GM18505 (cell line): ENCODE measurements around the gene TPSB2.
"Not testable (repeated sequence)": the region's sequence is repeated elsewhere in the genome, so short reads cannot be mapped to it uniquely, and the experiment has no call there.

Experiments used
- ATAC-seq: cut with Tn5 transposase; IDR thresholded peaks from one replicate; pipeline ENCODE4 v1.9.1; 2021; ENCODE audit not compliant: unreplicated experiment
- POLR2A ChIP-seq: IDR thresholded peaks from 4 replicates; pipeline ENCODE4 v1.6.1; 2011; ENCODE audit warnings: borderline replicate concordance; ENCODE audit not compliant: insufficient read depth, insufficient read length; ENCODE audit errors: extremely low read depth

The TPSB2 gene

DNA sequence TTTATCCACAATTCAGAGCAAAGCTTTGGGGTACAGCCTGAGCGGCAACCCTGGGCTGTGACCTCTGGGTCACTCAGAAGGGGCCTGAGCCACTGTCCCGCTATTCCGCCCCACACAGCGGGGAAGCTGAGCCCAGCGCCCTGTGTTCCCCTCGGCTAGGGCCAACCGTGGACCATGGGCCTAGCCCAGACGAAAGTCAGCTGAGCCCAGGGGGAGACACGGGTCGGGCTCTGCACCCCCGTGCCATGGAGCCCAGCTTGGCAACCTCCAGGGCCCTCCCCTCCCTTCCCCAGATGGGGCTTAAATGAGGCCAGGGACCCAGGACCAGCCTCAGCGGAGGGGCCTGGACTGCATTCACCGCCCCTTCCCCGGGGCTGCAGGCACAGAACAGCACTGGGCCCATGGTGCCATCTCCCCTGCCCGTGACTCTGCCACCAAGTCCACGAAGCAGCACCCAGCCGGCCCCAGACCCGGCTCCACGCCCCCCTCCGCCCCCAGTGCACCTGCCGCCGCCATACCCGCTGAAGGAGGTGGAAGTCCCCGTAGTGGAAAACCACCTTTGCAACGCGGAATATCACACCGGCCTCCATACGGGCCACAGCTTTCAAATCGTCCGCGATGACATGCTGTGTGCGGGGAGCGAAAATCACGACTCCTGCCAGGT is 27.7 kb upstream of the TPSB2 start:
- no peak for TF ChIP-seq POLR2A
- ATAC-seq: no peak

DNA sequence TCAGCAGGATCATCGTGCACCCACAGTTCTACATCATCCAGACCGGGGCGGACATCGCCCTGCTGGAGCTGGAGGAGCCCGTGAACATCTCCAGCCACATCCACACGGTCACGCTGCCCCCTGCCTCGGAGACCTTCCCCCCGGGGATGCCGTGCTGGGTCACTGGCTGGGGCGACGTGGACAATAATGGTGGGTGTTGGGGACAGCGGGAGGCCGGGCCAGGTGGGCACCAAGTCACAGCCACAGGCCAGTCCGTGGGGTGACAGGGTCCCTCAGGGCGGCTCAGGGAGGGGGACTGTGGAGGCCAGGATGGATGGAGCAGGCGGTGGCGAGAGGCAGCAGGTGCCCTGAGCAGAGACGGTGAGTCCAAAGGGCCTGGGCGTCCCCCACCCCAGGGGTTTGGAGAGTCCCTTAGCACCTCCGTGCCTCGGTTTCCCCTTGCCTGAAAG is 26.9 kb upstream of the TPSB2 start:
- no peak for ATAC-seq
- TF ChIP-seq POLR2A: no peak

DNA sequence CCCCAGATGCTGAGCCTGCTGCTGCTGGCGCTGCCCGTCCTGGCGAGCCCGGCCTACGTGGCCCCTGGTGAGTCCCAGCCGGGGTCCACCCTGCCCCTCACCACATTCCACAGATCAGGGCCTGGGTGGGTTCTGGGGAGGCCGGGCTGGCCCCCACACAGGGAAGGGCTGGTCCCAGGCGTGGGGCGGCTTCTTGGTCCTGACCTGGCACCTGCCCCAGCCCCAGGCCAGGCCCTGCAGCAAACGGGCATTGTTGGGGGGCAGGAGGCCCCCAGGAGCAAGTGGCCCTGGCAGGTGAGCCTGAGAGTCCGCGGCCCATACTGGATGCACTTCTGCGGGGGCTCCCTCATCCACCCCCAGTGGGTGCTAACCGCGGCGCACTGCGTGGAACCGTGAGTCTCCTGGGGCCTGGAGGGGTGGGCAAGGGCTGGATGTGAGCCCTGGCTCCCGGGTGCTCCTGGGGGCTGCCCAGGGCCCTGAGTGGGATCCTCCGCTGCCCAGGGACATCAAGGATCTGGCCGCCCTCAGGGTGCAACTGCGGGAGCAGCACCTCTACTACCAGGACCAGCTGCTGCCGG is 26.4 kb upstream of the TPSB2 start:
- ATAC-seq: not testable (repeated sequence)

DNA sequence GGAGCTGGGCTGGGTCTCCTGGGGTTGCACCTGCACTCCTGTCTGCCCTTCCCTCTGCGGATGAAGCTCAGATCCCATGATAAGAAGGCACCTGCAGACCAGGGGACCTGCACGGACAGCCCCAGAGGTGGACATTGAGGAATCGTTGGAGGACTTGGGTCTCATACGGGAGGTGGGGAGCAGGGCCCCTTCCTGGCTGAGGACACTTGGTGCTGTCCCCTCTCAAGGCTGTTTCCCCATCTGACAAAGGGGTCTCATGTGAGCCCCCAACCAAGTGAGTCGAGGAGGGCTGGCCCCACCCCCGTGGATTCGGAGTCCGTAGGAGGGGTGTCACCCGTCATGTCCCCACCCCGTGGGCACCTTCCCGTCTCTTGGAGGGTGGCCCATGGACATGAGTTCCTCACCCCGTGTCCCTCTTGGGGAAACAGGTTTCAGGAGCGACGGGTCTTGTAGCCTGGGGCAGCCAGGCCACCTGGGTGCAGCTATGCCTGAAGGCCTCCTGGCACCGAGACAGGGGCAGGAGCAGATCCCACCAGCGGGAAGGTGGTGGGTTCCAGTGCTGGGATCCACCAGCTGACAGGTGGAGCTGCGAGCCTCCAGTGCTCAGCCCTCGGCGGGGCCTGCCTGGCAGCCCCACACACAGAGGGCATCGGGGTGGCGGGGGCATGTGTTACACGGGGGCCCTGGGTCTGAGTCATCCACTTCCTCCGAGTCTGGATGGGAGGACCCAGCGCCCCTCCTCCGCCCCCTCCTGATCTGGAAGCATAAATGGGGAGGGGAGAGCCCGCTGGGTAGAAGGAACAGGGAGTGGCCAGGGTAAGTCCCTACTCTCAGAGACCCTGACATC is 25.5 kb upstream of the TPSB2 start, which contains the start of gene TPSD1:
Gene TPSD1, plus strand, starts transcription at position 794 of the 847 bp plus-strand sequence. CDS start 212 bp downstream, outside the sequence.
- not testable (repeated sequence) for ATAC-seq

DNA sequence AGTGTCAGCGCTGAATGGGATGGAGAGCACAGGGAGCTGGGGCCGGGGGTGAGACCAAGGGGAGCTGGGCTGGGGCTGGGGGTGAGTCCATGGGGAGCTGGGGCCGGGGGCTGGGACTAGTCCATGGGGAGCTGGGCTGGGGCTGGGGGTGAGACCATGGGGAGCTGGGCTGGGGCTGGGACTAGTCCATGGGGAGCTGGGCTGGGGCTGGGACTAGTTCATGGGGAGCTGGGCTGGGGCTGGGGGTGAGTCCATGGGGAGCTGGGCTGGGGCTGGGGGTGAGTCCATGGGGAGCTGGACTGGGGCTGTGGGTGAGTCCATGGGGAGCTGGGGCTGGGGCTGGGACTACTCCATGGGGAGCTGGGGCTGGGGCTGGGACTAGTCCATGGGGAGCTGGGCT is 24.8 kb upstream of the TPSB2 start:
- ATAC-seq: not testable (repeated sequence)

DNA sequence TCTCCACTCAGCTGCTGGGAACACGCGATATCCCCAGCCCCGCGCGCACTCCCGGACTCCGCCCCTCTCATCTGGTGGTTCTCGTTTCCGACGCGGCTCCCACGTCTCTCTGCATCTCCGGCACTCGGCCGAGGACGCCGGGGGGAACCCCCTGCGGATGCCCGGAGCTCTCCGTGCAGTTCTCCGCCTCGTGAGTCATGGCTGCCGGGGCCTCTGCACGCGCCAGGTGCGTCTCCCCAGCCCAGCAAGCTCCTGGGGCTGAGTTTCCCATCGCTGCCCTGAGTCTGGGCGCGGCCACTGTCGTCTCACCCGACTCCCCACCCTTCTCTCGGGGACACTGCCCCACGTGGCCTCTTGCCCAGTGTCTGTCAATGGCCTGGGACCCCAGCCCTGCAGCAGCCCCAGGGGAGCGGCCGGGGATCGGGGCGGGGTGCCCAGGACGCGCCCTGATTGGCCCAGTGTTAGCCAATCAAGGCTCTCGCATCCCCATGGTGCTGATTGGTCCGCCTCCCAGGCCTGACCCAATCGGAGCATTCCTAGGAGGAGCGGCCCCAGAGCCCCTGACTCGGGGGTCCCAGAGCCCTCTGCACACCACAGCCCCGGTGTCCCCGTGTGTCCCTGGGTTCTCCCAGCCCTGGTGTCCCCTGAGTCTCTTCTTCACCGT is 23.8 kb upstream of the TPSB2 start:
- not testable (repeated sequence) for ATAC-seq

DNA sequence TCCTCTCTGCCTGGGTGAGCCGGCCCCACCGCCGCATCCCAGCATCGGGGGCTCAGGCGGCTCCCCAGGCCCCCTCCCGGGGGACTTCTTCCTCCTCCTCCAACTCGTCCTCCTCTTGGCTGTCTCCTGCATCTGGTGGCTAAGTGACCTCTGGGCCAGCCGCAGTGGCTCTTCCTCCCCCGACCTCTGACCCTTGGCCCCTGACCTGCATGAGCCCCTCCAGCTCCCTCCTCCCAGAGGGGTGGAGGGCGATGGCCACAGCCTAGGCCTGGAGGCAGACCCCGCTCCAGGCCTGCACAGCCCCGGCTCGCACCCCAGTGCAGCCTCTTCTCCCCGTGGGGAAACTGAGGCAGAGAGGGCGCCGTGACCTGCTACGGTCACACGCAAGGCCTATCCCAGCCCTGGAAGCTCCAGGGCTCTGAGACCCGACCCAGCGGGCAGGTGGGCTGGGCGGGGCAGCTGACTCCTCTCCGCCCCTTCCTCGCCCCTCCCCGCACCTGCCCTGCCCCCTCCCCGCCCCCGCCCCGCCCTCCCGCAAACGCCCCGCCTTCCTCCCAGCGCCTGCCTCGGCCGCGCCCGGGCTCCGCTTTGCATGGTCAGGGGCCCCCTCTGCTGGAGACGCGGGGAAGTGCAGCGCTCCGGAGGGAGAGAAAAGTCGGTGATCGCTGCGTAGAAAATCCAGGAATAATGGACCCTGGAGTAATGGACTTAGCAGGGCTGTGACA is 19.2 kb upstream of the TPSB2 start:
- not testable (repeated sequence) for ATAC-seq

DNA sequence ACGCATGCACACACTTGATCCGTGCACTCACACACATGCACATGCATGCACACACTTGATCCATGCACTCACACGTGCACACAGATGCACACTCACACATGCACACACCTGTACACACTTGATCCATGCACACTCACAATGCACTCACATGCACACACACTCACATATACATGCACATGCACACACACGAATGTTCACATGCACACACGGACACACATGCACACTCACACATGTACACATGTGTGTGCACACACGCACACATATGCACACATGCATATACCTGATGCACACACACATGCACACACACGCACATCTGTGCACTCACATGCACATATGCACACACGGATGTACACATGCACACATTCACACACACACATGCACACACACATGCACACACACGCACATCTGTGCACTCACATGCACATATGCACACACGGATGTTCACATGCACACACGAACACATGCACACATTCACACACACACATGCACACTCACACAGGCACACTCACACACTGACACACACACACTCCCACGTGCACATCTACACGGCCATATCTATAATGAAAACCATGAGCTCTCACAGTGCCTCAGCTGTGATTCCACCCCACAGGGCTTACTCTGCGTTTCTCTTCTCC is 18.0 kb upstream of the TPSB2 start:
- ATAC-seq: not testable (repeated sequence)

DNA sequence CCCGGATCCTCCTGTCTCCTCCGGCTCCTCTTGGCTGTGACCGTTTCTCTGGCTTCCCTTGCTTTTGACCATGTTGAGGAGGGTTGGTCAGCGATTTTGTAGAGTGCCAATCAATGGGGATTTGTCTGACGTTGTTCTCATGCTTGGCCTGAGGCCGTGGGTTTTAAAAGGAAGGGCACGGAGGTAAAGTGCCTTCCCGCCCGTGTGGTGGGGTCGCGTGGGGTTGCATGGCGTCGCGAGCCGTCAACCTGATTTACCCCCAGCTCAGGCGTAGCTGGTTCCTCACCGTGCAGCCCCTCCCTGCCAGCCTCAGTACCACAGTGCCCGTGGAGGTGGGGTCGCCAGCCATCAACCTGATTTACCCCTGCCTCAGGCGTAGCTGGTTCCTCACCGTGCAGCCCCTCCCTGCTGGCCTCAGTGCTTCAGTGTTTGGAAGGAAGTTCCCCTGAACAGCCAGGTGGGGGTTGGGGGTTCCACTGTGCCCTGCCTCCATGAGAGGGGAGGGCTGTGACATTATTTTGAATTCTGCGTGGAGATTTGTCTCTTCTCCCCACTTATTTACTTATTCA is 15.6 kb upstream of the TPSB2 start:
- no peak for TF ChIP-seq POLR2A
- ATAC-seq: no peak

DNA sequence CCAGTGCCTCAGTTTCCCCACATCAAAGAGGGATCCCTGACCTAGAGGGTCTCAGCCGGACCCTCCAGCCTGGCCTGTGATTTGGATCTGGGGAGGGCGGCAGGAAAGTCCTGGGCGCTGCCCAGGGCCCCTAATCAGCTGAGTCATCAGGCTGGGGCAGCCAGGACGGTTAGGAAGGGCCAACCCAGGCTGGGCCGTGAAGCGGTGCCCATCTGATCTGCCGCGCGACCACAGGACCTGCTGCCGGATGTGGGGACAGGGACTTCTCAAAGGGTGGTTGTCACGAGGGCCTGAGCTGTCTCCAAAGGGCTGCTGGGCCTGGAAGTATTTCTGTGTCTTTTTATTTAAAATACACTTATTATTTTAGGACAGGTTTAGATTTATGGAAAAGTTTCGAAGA is 14.9 kb upstream of the TPSB2 start:
- TF ChIP-seq POLR2A: no peak
- ATAC-seq: no peak

DNA sequence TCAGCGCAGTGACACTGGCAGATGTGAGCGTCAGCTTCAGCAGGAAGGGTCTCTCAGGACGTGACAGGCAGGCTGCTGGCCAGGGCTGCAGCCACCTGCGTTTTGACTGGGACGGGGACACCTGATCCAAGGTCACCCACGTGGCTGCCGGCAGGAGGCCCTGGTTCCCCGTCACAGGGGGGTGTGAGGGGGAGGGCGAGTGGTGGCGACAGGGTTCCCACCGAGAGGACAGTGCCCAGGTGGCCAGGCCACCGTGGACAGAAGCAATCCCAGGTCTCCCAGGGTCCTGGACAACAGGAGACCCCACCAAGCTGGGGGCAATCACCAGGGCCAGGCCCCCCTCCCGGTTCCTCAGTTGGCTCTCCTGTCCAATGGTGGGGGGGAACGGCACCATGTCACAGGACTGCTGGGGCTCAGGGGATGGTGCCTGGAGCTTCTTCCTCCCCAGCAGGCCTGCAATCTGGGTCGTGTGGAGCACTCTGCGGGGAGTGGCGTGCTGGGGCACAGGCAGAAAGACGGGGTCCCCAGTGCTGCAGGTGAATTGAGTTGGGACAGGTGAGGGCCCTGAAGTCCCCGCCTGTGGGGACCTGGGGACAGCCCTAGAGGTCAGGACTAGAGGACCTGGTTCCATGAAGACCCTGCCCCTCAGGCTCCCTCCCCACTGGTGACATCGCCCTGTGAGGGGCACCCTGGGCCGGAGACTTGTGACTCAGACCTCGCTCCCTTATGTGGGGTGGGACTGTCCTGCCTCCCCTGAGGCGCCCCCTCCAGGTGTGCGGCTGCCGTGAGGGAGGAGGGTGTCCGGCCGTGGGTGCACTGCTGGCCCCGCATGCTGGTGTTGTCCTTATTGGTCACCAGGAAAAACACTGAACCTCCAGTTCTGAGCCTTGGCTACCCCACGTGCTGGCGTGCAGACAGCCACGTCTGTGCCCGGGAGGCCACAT is 14.2 kb upstream of the TPSB2 start:
- ATAC-seq: not testable (repeated sequence)

DNA sequence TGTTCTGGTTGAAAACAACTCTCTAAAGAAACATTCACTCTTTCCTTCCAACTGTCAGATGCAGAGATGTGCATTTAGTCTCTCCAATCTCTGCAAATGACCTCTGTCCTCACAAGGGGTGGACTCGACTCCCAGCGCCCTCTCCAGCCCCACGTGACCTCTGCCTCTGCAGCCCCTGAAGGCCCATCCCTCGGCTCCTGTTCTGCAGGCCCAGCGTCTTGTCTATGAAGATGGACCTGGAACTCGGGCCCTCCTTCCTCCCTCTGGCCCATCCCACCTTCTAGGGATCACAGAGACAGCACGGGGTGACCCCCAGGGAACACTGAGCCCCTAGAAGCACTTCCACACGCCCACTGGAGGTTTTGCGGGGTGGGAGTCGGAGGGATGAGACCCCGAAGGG is 13.4 kb upstream of the TPSB2 start:
- not testable (repeated sequence) for ATAC-seq

DNA sequence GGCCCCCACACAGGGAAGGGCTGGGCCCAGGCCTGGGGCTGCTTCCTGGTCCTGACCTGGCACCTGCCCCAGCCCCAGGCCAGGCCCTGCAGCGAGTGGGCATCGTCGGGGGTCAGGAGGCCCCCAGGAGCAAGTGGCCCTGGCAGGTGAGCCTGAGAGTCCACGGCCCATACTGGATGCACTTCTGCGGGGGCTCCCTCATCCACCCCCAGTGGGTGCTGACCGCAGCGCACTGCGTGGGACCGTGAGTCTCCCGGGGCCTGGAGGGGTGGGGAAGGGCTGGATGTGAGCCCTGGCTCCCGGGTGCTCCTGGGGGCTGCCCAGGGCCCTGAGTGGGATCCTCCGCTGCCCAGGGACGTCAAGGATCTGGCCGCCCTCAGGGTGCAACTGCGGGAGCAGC is 11.1 kb upstream of the TPSB2 start:
- ATAC-seq: not testable (repeated sequence)

DNA sequence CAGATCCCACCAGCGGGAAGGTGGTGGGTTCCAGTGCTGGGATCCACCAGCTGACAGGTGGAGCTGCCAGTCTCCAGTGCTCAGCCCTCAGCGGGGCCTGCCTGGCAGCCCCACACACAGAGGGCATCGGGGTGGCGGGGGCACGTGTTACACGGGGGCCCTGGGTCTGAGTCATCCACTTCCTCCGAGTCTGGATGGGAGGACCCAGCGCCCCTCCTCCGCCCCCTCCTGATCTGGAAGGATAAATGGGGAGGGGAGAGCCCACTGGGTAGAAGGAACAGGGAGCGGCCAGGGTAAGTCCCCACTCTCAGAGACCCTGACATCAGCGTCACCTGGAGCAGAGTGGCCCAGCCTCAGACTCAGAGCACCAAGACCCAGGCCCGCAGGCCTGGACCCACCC is 10.5 kb upstream of the TPSB2 start, which contains the start of gene TPSAB1:
Gene TPSAB1, plus strand, starts transcription at position 270 of the 400 bp plus-strand sequence. CDS start 234 bp downstream, outside the sequence.
- not testable (repeated sequence) for ATAC-seq

DNA sequence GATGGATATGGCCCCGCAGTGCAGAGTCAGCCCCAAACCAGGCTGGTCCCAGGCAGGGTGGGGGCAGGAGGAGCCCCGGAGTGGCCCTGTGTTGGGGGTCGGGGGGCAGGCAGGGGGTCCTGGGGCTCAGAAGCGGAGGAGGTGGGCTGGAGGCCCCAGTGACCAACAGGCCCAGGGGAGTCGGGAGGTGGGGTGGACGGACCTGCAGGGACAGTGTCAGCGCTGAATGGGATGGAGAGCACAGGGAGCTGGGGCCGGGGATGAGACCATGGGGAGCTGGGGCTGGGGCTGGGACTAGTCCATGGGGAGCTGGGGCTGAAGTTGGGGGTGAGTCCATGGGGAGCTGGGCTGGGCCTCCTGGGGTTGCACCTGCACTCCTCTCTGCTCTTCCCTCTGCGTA is 9.6 kb upstream of the TPSB2 start:
- ATAC-seq: not testable (repeated sequence)

DNA sequence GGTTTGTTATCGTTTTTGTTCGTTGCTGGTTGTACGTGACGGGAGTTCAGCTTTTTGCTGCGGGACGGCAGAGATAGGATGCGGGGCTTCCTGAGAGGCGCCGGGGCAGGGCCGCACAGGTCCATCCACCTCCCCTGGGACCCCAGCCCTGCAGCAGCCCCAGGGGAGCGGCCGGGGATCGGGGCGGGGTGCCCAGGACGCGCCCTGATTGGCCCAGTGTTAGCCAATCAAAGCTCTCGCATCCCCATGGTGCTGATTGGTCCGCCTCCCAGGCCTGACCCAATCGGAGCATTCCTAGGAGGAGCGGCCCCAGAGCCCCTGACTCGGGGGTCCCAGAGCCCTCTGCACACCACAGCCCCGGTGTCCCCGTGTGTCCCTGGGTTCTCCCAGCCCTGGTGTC is 8.9 kb upstream of the TPSB2 start:
- not testable (repeated sequence) for ATAC-seq
